ENCODE results near the gene NFATC2. TPM values are rescaled to one million over a fixed set of nuclear protein-coding genes. Genes with fewer than 3 reads are reported as not detected.

The NFATC2 gene
- total and polyA plus RNA-seq, 7 donors = 1.4 to 16.9 (median 5.0) TPM

- no peaks in the 10 kb centered on the region for H3K27me3 ChIP-seq
- no peak overlapping the region for H3K27ac ChIP-seq
- intact Hi-C loops (cut with DNase I) = no loop called here
- 90 to 94% methylated on average over 7 of the region's 7 CpGs for WGBS, 2 donors
- no peaks in the 10 kb centered on the region for H3K36me3 ChIP-seq
- H3K4me3 ChIP-seq = no peak overlapping the region
- no peaks in the 10 kb centered on the region for H3K9me3 ChIP-seq
- no peaks in the 10 kb centered on the region for H3K4me1 ChIP-seq
- TF ChIP-seq CTCF (IDR thresholded peaks at IDR 0.05) (no peak), EP300 (IDR thresholded peaks at IDR 0.05) (no peak), POLR2AphosphoS5 (IDR thresholded peaks at IDR 0.05) (no peak), POLR2A (IDR thresholded peaks at IDR 0.05) (no peak)
- DNase-seq = no peak
Observed at GRCh38 chr20:51437182-51437924, 105.2 kb downstream of the NFATC2 start.

- no peaks in the 10 kb centered on the region for H3K9me3 ChIP-seq
- no peaks in the 10 kb centered on the region for H3K4me1 ChIP-seq
- H3K27me3 ChIP-seq = no peaks in the 10 kb centered on the region
- no peak overlapping the region for H3K27ac ChIP-seq
- no peak for DNase-seq
- TF ChIP-seq POLR2A (IDR thresholded peaks at IDR 0.05) = no peak
- no peak for TF ChIP-seq EP300 (IDR thresholded peaks at IDR 0.05)
- no peak for TF ChIP-seq CTCF (IDR thresholded peaks at IDR 0.05)
- TF ChIP-seq POLR2AphosphoS5 (IDR thresholded peaks at IDR 0.05) = no peak
- H3K36me3 ChIP-seq = no peaks in the 10 kb centered on the region
- intact Hi-C loops (cut with DNase I) = no loop called here
- no peak overlapping the region for H3K4me3 ChIP-seq
- WGBS, 2 donors = 93 to 95% methylated on average over 6 of the region's 6 CpGs
Observed at GRCh38 chr20:51434580-51435247, 107.8 kb downstream of the NFATC2 start.

- WGBS, 2 donors = 94 to 96% methylated on average over 2 of the region's 2 CpGs
- no peaks in the 10 kb centered on the region for H3K9me3 ChIP-seq
- no peak for TF ChIP-seq POLR2AphosphoS5 (IDR thresholded peaks at IDR 0.05)
- no peak overlapping the region for H3K27ac ChIP-seq
- no peaks in the 10 kb centered on the region for H3K36me3 ChIP-seq
- intact Hi-C loops (cut with DNase I) = no loop called here
- no peak for DNase-seq
- peaks cover 0 to 5% (median 4%) of the 10 kb centered on the region in 4 donors for H3K4me1 ChIP-seq
- no peak overlapping the region for H3K4me3 ChIP-seq
- H3K27me3 ChIP-seq = no peaks in the 10 kb centered on the region
Observed at GRCh38 chr20:51434026-51434425, 108.5 kb downstream of the NFATC2 start.

GRCh38 chr20:51432875-51433274 lies 109.6 kb downstream of the NFATC2 start:
- no peaks in the 10 kb centered on the region for H3K9me3 ChIP-seq
- no peak for DNase-seq
- H3K4me1 ChIP-seq = peaks cover 0 to 16% (median 15%) of the 10 kb centered on the region in 4 donors
- 91 to 95% methylated on average over 3 of the region's 3 CpGs for WGBS, 2 donors
- TF ChIP-seq CTCF (IDR thresholded peaks at IDR 0.05) (no peak), EP300 (IDR thresholded peaks at IDR 0.05) (no peak), POLR2A (IDR thresholded peaks at IDR 0.05) (no peak), POLR2AphosphoS5 (IDR thresholded peaks at IDR 0.05) (no peak)
- no peaks in the 10 kb centered on the region for H3K36me3 ChIP-seq
- H3K4me3 ChIP-seq = no peak overlapping the region
- H3K27ac ChIP-seq = no peak overlapping the region
- intact Hi-C loops (cut with DNase I) = no loop called here
- no peaks in the 10 kb centered on the region for H3K27me3 ChIP-seq

- DNase-seq = no peak
- WGBS, 2 donors = 96% methylated on average over 27 of the region's 27 CpGs
- Histone ChIP-seq H3K4me1 (peaks cover 0 to 22% (median 21%) of the 10 kb centered on the region in 4 donors), H3K4me3 (no peak overlapping the region), H3K9me3 (no peaks in the 10 kb centered on the region), H3K36me3 (no peaks in the 10 kb centered on the region), H3K27ac (no peak overlapping the region), H3K27me3 (no peaks in the 10 kb centered on the region)
- intact Hi-C loops (cut with DNase I) = no loop called here
- TF ChIP-seq CTCF (IDR thresholded peaks at IDR 0.05) (no peak), EP300 (IDR thresholded peaks at IDR 0.05) (no peak), POLR2AphosphoS5 (IDR thresholded peaks at IDR 0.05) (no peak), POLR2A (IDR thresholded peaks at IDR 0.05) (no peak)
Observed at GRCh38 chr20:51432251-51432784, 110.2 kb downstream of the NFATC2 start.
